ACC112 (cell line): ENCODE measurements around the gene STPG4.

Source experiments
- H2AFZ ChIP-seq: fragments of 200-600 bp; sonication (generic); one replicate; pipeline ENCODE4 v1.6.0; 2017; ENCODE audit warnings: antibody characterized with exemption, low read length; ENCODE audit not compliant: unreplicated experiment
- H3K27ac ChIP-seq: fragments of 200-600 bp; sonication (generic); 2 replicates; pipeline ENCODE4 v1.5.1; 2014; ENCODE audit warnings: low read depth, mild to moderate bottlenecking, antibody characterized with exemption, low read length, moderate library complexity
- H3K27me3 ChIP-seq: fragments of 200-600 bp; sonication (generic); 2 replicates; pipeline ENCODE4 v1.6.1; 2014; ENCODE audit warnings: mild to moderate bottlenecking, antibody characterized with exemption, low read length, moderate library complexity, mixed read lengths; ENCODE audit not compliant: insufficient read depth
- H3K36me3 ChIP-seq: fragments of 200-600 bp; sonication (generic); 2 replicates; pipeline ENCODE4 v1.6.1; 2016; ENCODE audit warnings: mild to moderate bottlenecking, antibody characterized with exemption, low read length, moderate library complexity, mixed read lengths; ENCODE audit not compliant: insufficient read depth
- H3K4me1 ChIP-seq: fragments of 200-600 bp; sonication (generic); one replicate; pipeline ENCODE4 v1.6.1; 2016; ENCODE audit warnings: low read length, mixed read lengths; ENCODE audit not compliant: insufficient read depth, unreplicated experiment, control insufficient read depth
- H3K4me3 ChIP-seq: fragments of 200-600 bp; sonication (generic); 2 replicates; pipeline ENCODE4 v1.5.1; 2014; ENCODE audit warnings: mild to moderate bottlenecking, low read depth, low read length
- H3K79me2 ChIP-seq: fragments of 200-600 bp; sonication (generic); one replicate; pipeline ENCODE4 v1.6.0; 2016; ENCODE audit warnings: low read length; ENCODE audit not compliant: control insufficient read depth, unreplicated experiment, insufficient read depth

Gene STPG4

DNA sequence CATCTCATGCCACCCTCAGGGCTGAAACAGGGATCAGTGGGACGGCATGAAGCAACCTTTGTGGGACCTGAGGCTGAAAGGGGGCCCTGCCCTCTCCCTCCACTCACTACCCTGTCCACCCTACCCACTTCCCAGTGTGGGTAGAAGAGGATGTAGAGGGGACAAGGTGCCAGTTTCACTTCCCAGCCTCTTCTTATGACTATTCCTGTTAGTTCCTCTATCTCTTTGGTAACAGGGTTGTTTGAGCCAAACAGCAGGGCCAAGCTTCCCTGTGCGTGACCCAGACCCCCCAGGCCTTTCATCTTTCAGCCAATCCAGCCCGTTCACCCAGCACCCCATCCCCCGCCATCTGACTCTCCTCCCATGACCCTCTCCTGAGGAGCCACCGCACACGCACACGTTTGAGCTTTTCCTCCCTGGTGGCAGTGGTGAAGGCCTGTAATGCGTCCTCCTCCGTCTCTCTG lies 82.3 kb downstream of the STPG4 start:
- Histone ChIP-seq H3K4me1 (peaks cover 76% of the 10 kb centered on the region), H3K79me2 (no peaks in the 10 kb centered on the region), H3K27ac (peak overlapping the region; percentile 98), H3K27me3 (no peaks in the 10 kb centered on the region), H3K36me3 (0 out of 2 replicates have a peak, but pooled peaks cover under 1% of the 10 kb centered on the region), H2AFZ (no peak overlapping the region), H3K4me3 (no peak overlapping the region)

- Histone ChIP-seq H2AFZ (no peak overlapping the region), H3K79me2 (peaks cover 2% of the 10 kb centered on the region), H3K27me3 (no peaks in the 10 kb centered on the region), H3K36me3 (0 out of 2 replicates have a peak, but pooled peaks cover 6% of the 10 kb centered on the region), H3K27ac (peak overlapping the region; percentile 98), H3K4me1 (peaks cover 74% of the 10 kb centered on the region), H3K4me3 (no peak overlapping the region)
These were observed 83.0 kb downstream of the STPG4 start for GRCh38 chr2:47072018-47072691.

- H3K36me3 ChIP-seq: 0 out of 2 replicates have a peak, but pooled peaks cover 10% of the 10 kb centered on the region
- peaks cover 7% of the 10 kb centered on the region for H3K79me2 ChIP-seq
- no peaks in the 10 kb centered on the region for H3K27me3 ChIP-seq
- H2AFZ ChIP-seq: no peak overlapping the region
- peak overlapping the region; percentile 98 for H3K27ac ChIP-seq
- no peak overlapping the region for H3K4me3 ChIP-seq
- peaks cover 68% of the 10 kb centered on the region for H3K4me1 ChIP-seq
These were observed 83.9 kb downstream of the STPG4 start for GRCh38 chr2:47070920-47071824.

DNA sequence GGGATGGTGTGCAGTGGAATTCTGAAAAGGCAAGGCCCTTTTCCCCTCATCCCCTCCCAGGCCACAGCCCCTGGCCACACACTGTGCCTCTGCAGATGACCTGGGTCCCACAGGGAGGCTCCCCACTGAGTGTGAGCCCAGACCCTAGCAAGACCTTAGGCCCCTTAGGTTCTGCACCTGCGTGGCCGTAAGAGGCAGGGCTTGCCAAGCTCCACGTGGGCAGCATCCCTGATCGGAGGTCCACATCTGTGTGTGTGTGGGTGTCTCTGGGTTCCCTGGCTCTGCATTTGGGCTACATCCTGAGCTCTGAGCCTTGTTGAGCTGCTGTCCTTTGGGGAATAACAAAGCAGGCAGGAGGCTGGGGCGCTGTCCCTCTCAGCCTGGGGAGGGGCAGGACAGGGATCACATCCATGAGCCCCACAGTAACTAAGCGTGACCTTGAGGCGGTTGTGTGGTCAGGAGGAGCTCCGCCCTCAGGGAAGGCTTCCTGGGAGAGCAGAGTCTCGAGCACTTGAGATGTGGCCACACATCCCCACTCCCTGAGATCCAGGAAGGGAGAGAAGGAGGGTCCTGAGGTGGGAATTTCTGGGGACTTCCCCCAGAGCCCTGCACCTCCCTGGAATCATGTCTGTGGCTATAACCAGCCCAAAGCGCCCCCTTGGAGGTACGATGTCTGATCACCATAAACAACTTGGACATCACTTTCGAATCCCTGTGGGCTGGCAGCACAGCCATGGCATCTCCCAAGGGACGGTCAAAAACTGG lies 84.8 kb downstream of the STPG4 start:
- Histone ChIP-seq H3K4me3 (no peak overlapping the region), H2AFZ (no peak overlapping the region), H3K79me2 (peaks cover 7% of the 10 kb centered on the region), H3K27me3 (no peaks in the 10 kb centered on the region), H3K36me3 (0 out of 2 replicates have a peak, but pooled peaks cover 10% of the 10 kb centered on the region), H3K4me1 (peaks cover 68% of the 10 kb centered on the region), H3K27ac (peak overlapping the region; percentile 98)

DNA sequence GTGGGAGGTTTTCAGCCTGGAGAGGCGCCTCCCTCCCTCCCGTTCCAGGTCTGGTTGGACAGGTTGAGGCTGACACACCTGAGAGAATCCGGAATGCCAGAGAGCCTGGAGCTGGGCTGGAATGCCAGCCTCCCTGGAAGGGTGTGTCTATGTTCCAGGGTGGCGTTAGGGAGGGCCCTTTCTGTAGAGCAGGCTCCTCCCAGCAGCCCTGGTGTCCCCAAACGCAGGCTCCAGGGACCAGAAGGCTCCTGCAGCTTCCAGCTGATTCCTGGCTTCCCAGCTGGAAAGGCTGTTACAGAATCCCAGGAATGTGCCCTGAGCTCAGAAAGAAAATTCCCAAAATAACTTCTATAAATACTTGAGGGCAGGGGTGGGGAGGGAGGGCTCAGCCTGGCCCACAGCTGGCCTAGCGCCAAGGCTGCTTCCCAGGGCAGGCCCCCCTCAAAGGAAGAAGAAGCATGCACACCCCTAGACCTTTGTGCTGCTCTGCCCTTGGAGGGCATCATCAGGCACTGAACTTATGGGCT lies 85.4 kb downstream of the STPG4 start:
- Histone ChIP-seq H3K36me3 (0 out of 2 replicates have a peak, but pooled peaks cover 10% of the 10 kb centered on the region), H3K79me2 (peaks cover 7% of the 10 kb centered on the region), H3K4me3 (no peak overlapping the region), H3K4me1 (peaks cover 70% of the 10 kb centered on the region), H2AFZ (no peak overlapping the region), H3K27me3 (no peaks in the 10 kb centered on the region), H3K27ac (peak overlapping the region; percentile 98)

DNA sequence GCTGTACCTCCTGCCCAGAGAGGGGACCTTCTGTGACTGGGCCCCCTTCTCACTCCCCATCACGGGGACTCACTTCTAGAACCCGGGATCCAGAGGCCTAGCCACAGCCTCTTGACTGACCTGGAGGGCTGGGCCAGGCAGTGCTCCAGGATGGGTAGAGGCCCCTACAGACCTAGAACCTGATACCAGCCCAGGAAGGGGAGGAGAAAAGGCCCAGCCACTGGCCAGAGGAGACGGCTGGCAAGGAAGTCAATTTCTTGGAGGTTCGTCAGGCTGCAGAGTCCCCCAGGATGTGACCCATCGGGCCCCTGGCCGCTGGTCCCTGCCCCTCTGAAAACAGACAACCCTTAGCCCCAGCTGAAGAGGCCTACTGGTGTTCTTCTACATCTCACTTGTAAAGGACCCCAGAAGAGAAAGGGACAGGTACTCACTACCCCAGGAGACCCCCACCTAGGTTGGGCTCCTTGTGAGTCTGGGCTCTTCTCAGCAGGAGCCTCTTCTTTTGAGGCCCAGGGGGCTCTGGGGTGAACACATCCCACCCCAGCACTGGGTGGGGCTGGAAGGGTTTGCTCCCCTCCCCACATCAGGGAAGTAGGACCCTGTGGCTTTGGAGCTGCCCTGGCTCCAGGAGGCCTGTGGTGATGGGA lies 86.0 kb downstream of the STPG4 start:
- H3K4me3 ChIP-seq: no peak overlapping the region
- H3K27me3 ChIP-seq: no peaks in the 10 kb centered on the region
- peaks cover 7% of the 10 kb centered on the region for H3K79me2 ChIP-seq
- H3K36me3 ChIP-seq: 0 out of 2 replicates have a peak, but pooled peaks cover 10% of the 10 kb centered on the region
- H2AFZ ChIP-seq: no peak overlapping the region
- peaks cover 71% of the 10 kb centered on the region for H3K4me1 ChIP-seq
- peak overlapping the region; percentile 98 for H3K27ac ChIP-seq

- Histone ChIP-seq H2AFZ (no peak overlapping the region), H3K4me1 (peaks cover 79% of the 10 kb centered on the region), H3K36me3 (0 out of 2 replicates have a peak, but pooled peaks cover 10% of the 10 kb centered on the region), H3K4me3 (no peak overlapping the region), H3K79me2 (peaks cover 7% of the 10 kb centered on the region), H3K27me3 (no peaks in the 10 kb centered on the region), H3K27ac (peak overlapping the region; percentile 98)
These were observed 87.2 kb downstream of the STPG4 start for GRCh38 chr2:47067788-47068407.

DNA sequence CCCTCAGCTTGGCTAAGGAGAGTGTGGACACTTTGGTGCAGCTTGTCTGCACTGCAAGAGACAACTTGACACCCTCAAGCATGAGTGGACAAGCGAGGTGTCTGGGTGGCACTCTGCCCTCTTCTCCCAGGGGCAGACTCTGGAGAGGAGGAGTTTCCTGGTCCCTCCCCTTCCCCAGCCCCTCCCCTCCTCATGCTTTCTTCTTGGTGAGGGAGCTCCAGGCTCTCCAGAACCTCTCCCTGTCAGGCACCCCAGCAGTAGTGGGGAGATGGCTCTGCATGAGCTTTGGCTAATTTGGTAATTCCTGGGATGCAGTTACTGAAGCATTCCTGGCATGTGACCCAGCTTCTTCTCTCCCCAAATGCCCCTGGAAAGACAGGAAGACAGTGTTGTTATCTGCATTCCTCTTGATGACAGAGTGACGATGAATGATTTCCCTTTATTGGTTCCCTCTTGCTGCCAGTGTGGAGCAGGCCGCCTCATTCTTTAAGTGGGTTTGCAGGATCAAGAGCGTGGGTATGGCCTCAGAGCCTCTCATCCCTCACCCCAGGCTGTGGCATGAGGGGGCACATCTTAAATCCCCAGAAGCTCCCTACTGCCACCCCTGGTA lies 89.2 kb downstream of the STPG4 start:
- no peaks in the 10 kb centered on the region for H3K27me3 ChIP-seq
- no peak overlapping the region for H3K4me3 ChIP-seq
- H2AFZ ChIP-seq: no peak overlapping the region
- peaks cover 68% of the 10 kb centered on the region for H3K4me1 ChIP-seq
- H3K36me3 ChIP-seq: 0 out of 2 replicates have a peak, but pooled peaks cover 10% of the 10 kb centered on the region
- peak overlapping the region; percentile 98 for H3K27ac ChIP-seq
- H3K79me2 ChIP-seq: peaks cover 7% of the 10 kb centered on the region

GRCh38 chr2:47065343-47065742 lies 89.8 kb downstream of the STPG4 start:
- Histone ChIP-seq H2AFZ (no peak overlapping the region), H3K36me3 (0 out of 2 replicates have a peak, but pooled peaks cover 10% of the 10 kb centered on the region), H3K4me1 (peaks cover 62% of the 10 kb centered on the region), H3K27ac (peak overlapping the region; percentile 98), H3K4me3 (no peak overlapping the region), H3K27me3 (no peaks in the 10 kb centered on the region), H3K79me2 (peaks cover 7% of the 10 kb centered on the region)
